EH (cell line): ENCODE measurements around the gene RGMA.
"Not testable (repeated sequence)": the region's sequence is repeated elsewhere in the genome, so short reads cannot be mapped to it uniquely, and the experiment has no call there.

Source experiments
- DNase-seq: peaks from one replicate; pipeline ENCODE4 v3.0.0-alpha.2; 2015; ENCODE audit warnings: low read depth

RGMA gene

GRCh38 chr15:93048426-93048721 lies 40.6 kb downstream of the RGMA start:
- DNase-seq, result no peak

- DNase-seq, result no peak
These were observed 41.2 kb downstream of the RGMA start for GRCh38 chr15:93047621-93048425.

- no peak for DNase-seq
These were observed 42.3 kb downstream of the RGMA start for GRCh38 chr15:93046721-93047120.

GRCh38 chr15:93046120-93046519 lies 42.9 kb downstream of the RGMA start:
- no peak for DNase-seq

GRCh38 chr15:93045191-93045785 lies 43.7 kb downstream of the RGMA start:
- no peak for DNase-seq

GRCh38 chr15:93044301-93045190 lies 44.5 kb downstream of the RGMA start:
- no peak for DNase-seq

GRCh38 chr15:93043621-93044300 lies 45.2 kb downstream of the RGMA start:
- DNase-seq, result no peak

GRCh38 chr15:93042691-93043378 lies 46.2 kb downstream of the RGMA start:
- no peak for DNase-seq

GRCh38 chr15:93042211-93042610 lies 46.8 kb downstream of the RGMA start:
- no peak for DNase-seq

- no peak for DNase-seq
These were observed 47.9 kb downstream of the RGMA start for GRCh38 chr15:93041159-93041547.

- no peak for DNase-seq
These were observed 48.5 kb downstream of the RGMA start for GRCh38 chr15:93040288-93041158.

GRCh38 chr15:93039562-93040287 lies 49.3 kb downstream of the RGMA start:
- not testable (repeated sequence) for DNase-seq

- no peak for DNase-seq
These were observed 50.9 kb downstream of the RGMA start for GRCh38 chr15:93037820-93038705.

- DNase-seq, result peak; percentile 42
These were observed 51.8 kb downstream of the RGMA start for GRCh38 chr15:93036951-93037819.

GRCh38 chr15:93035953-93036810 lies 52.8 kb downstream of the RGMA start:
- DNase-seq, result no peak

GRCh38 chr15:93035092-93035915 lies 53.7 kb downstream of the RGMA start:
- DNase-seq, result no peak
